WTC11 (cell line): ENCODE measurements around the gene HLF.

ENCODE experiments used
- AFF4 ChIP-seq: sonication (generic); formaldehyde crosslinking; IDR thresholded peaks from 2 replicates; pipeline ENCODE4 v1.8.1; 2023; ENCODE audit warnings: mild to moderate bottlenecking, missing genetic modification reagents, borderline replicate concordance
- ATF2 ChIP-seq: sonication (generic); formaldehyde crosslinking; IDR thresholded peaks from 2 replicates; pipeline ENCODE4 v1.8.1; 2022; ENCODE audit warnings: low read depth, missing genetic modification reagents, borderline replicate concordance
- CREB1 ChIP-seq: sonication (generic); formaldehyde crosslinking; IDR thresholded peaks from 2 replicates; pipeline ENCODE4 v1.8.0; 2023; ENCODE audit warnings: mild to moderate bottlenecking, missing genetic modification reagents
- CREM ChIP-seq: sonication (generic); formaldehyde crosslinking; IDR thresholded peaks from 2 replicates; pipeline ENCODE4 v1.8.1; 2022; ENCODE audit warnings: mild to moderate bottlenecking, missing genetic modification reagents, moderate library complexity
- CTCF ChIP-seq: fragments of 200-600 bp; IDR thresholded peaks from 2 replicates; pipeline ENCODE4 v1.8.0; 2022; ENCODE audit warnings: antibody characterized with exemption
- GABPB1 ChIP-seq: sonication (generic); formaldehyde crosslinking; IDR thresholded peaks from 2 replicates; pipeline ENCODE4 v1.8.1; 2023; ENCODE audit warnings: mild to moderate bottlenecking, missing genetic modification reagents
- RORB ChIP-seq: fragments of 250-450 bp; sonication (Bioruptor Pico); IDR thresholded peaks from 2 replicates; pipeline ENCODE4 v1.9.0; 2021; ENCODE audit warnings: mild to moderate bottlenecking
- SMAD3 ChIP-seq: sonication (generic); formaldehyde crosslinking; IDR thresholded peaks from 2 replicates; pipeline ENCODE4 v1.8.0; 2022; ENCODE audit warnings: missing genetic modification reagents, mild to moderate bottlenecking, borderline replicate concordance
- SP1 ChIP-seq: sonication (generic); formaldehyde crosslinking; conservative IDR thresholded peaks from 2 replicates; pipeline ENCODE4 v1.8.1; 2022; ENCODE audit warnings: missing genetic modification reagents
- TEAD4 ChIP-seq: sonication (generic); formaldehyde crosslinking; IDR thresholded peaks from 2 replicates; pipeline ENCODE4 v1.8.0; 2022; ENCODE audit warnings: mild to moderate bottlenecking, missing genetic modification reagents
- USF2 ChIP-seq: sonication (generic); formaldehyde crosslinking; IDR thresholded peaks from 2 replicates; pipeline ENCODE4 v1.8.1; 2023; ENCODE audit warnings: mild to moderate bottlenecking, missing genetic modification reagents, moderate library complexity
- ZBTB21 ChIP-seq: sonication (generic); formaldehyde crosslinking; IDR thresholded peaks from 2 replicates; pipeline ENCODE4 v1.8.1; 2023; ENCODE audit warnings: mild to moderate bottlenecking, missing genetic modification reagents, borderline replicate concordance

- TF ChIP-seq GABPB1 = no peak
- no peak for TF ChIP-seq ATF2 (CRISPR knock-in tag)
- no peak for TF ChIP-seq SP1 (CRISPR knock-in tag)
- no peak for TF ChIP-seq RORB (CRISPR knock-in tag)
- no peak for TF ChIP-seq CTCF
- TF ChIP-seq CREM (CRISPR knock-in tag) = no peak
- TF ChIP-seq USF2 (CRISPR knock-in tag) = no peak
- TF ChIP-seq CREB1 = no peak
- TF ChIP-seq AFF4 = no peak
- TF ChIP-seq ZBTB21 (CRISPR knock-in tag) = no peak
- TF ChIP-seq SMAD3 (CRISPR knock-in tag) = no peak
- TF ChIP-seq TEAD4 (CRISPR knock-in tag) = no peak
Measured at GRCh38 chr17:55282741-55283140, 18.0 kb downstream of the HLF start.
